ENCODE measurements around the gene CD1E.
"Not testable (repeated sequence)": the region's sequence is repeated elsewhere in the genome, so short reads cannot be mapped to it uniquely, and the experiment has no call there.

The CD1E gene

GRCh38 chr1:158353303-158354075 is at the start of gene CD1E:
Gene CD1E, plus strand, starts transcription at chr1:158353894. Its CDS starts 95 bp downstream, at chr1:158353989.
- DNase-seq (ENCODE audit: low read depth in 1 of 2, low spot score in 1 of 2) = no peak

DNA sequence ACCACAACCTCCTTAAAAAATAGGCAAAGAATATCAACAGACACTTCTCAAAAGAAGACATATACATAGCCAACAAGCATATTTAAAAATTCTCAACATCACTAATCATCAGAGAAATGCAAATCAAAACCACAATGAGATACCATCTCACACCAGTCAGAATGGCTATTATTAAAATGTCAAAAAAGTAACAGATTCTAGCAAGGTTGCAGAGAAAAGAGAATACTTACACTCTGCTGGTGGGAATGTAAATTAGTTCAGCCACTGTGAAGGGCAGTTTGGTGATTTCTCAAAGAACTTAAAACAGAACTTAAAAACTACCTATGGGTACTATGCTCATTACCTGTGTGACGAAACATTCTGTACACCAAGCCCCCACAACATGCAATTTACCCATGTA is 43.1 kb upstream of the CD1E start:
- DNase-seq (ENCODE audit: low read depth in 1 of 2, low spot score in 1 of 2) = no peak

- DNase-seq (ENCODE audit: low read depth in 1 of 2, low spot score in 1 of 2) = no peak
These were observed 42.6 kb upstream of the CD1E start for GRCh38 chr1:158311066-158311465.

DNA sequence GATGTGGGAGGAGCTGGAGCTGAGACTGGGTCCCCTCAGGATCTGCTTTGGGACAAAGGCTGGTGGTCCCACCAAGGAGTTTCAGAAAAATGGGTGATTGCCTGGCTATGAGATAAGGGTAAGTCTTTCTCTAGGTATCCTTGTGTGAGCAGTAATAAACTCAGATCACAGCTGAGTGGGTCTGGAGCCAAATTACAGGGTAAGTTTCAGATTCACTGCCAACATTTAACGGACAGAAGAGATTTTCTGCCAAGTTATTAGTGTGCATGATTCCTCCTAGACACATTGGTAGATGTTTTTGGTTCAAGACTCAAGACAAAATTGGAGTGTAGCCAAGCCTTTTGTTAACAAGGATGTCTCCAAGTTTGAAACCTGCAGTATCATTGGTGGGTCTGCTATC is 29.8 kb upstream of the CD1E start:
- DNase-seq (ENCODE audit: low read depth in 1 of 2, low spot score in 1 of 2) = no peak

DNA sequence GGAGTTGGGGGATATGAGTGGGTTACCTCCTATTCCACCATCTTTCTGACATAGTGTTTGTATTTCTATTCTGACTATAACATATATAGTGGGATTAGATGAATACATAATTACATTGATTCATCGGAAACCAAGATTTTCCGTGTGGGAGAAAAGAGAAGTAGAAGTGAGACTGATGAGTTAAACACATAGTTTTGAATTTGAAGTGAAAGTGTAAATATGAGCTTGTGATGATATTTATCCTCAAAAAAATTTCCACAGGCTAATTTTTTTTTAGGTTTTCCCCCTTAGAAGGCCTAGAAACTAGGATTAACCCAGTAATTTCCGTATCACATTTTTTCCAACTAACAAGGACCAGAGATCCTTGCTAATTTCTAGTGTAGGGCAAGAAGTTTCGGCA is 29.3 kb upstream of the CD1E start:
- DNase-seq (ENCODE audit: low read depth in 1 of 2, low spot score in 1 of 2) = no peak

- DNase-seq (ENCODE audit: low read depth in 1 of 2, low spot score in 1 of 2) = no peak
These were observed 26.2 kb upstream of the CD1E start for GRCh38 chr1:158327481-158327880.

- DNase-seq (ENCODE audit: low read depth in 1 of 2, low spot score in 1 of 2) = no peak
These were observed 25.3 kb upstream of the CD1E start for GRCh38 chr1:158328426-158328825.

DNA sequence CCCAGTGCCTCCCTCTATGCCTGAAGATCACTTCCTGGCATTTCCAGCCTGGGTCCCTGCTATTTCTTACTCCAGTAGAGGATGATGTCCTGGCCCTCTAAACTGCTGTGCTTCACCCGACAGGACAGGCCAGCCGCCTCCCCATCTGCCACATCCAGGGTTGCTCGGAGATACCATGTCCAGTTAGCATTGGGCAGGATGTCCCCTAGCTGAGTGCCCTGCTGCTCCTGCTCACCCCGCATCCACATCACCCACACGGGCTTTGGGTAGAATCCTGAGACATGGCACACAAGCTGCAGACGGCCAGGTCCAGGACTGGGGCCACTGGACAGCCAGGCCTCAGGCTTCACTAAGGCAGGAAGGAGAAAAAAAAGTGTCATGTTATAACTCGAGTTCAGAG is 24.4 kb upstream of the CD1E start:
- no peak for DNase-seq (ENCODE audit: low read depth in 1 of 2, low spot score in 1 of 2)

- no peak for DNase-seq (ENCODE audit: low read depth in 1 of 2, low spot score in 1 of 2)
These were observed 24.0 kb upstream of the CD1E start for GRCh38 chr1:158329733-158330132.

- DNase-seq (ENCODE audit: low read depth in 1 of 2, low spot score in 1 of 2) = no peak
These were observed 23.1 kb upstream of the CD1E start for GRCh38 chr1:158330391-158331105.

DNA sequence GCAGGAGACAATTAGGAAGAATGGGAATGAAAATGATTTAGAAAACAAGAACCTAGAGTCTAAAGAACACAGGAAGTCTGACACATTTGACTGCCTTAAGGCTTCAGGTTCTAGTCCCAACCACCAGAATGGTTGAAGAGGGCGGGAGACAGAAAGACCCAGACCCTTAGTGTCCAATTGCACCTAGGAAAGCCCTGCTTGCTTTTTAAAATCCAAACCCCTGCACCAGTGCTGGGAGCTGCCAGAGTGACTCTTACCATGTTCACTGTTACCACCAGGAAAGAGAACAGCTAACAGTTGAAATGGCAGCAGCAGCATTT is 22.6 kb upstream of the CD1E start:
- DNase-seq (ENCODE audit: low read depth in 1 of 2, low spot score in 1 of 2) = no peak

GRCh38 chr1:158331481-158332150 is 22.1 kb upstream of the CD1E start, which contains the start of gene CD1B:
Gene CD1B, minus strand, starts transcription at chr1:158331531. Its CDS starts 108 bp downstream, at chr1:158331423.
- DNase-seq (ENCODE audit: low read depth in 1 of 2, low spot score in 1 of 2) = no peak

- no peak for DNase-seq (ENCODE audit: low read depth in 1 of 2, low spot score in 1 of 2)
These were observed 20.1 kb upstream of the CD1E start for GRCh38 chr1:158333405-158334155.

DNA sequence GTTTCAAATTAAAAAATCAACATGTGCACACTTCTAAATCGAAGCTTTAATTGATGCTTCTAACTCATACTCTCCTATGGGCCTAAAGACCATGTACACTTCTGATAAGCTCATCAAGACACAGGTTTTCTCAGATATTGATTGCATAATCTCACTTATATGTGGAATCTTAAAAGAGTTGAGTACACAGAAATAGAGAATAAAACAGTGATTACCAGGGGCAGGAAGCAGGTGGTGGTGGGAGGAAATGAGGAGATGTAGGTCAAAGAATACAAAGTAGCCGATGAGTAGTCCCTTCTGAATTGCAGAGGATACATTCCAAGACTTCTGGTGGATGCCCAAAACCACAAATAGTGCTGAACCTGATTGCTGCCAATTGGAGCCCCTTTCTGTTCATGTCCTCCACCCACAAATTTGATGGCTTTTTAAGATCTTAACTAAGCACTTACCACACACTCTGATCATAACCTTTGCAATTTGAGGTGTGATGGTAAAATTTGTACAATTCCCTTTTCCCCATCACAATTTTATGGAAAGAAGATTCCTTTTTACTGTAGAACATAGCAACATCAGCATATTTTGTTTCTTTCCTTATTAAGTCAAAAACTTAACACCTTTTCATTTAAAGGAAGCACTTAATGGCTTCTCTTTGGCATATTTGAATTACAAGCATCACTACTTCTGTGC is 19.0 kb upstream of the CD1E start:
- no peak for DNase-seq (ENCODE audit: low read depth in 1 of 2, low spot score in 1 of 2)

- no peak for DNase-seq (ENCODE audit: low read depth in 1 of 2, low spot score in 1 of 2)
These were observed 18.5 kb upstream of the CD1E start for GRCh38 chr1:158335213-158335532.

DNA sequence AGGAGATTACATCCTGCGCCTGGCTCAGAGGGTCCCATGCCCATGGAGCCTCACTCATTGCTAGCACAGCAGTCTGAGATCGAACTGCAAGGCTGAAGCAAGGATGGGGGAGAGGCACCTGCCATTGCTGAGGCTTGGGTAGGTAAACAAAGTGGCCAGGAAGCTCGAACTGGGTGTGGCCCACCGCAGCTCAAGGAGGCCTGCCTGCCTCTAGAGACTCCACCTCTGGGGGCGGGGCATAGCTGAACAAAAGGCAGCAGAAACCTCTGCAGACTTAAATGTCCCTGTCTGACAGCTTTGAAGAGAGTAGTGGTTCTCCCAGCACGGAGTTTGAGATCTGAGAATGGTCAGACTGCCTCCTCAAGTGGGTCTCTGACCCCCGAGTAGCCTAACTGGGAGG is 17.3 kb upstream of the CD1E start:
- DNase-seq (ENCODE audit: low read depth in 1 of 2, low spot score in 1 of 2) = not testable (repeated sequence)

GRCh38 chr1:158348946-158349345 is 4.7 kb upstream of the CD1E start:
- DNase-seq (ENCODE audit: low read depth in 1 of 2, low spot score in 1 of 2) = not testable (repeated sequence)

GRCh38 chr1:158354255-158354654 is 561 bp downstream of the CD1E start:
- no peak for DNase-seq (ENCODE audit: low read depth in 1 of 2, low spot score in 1 of 2)

DNA sequence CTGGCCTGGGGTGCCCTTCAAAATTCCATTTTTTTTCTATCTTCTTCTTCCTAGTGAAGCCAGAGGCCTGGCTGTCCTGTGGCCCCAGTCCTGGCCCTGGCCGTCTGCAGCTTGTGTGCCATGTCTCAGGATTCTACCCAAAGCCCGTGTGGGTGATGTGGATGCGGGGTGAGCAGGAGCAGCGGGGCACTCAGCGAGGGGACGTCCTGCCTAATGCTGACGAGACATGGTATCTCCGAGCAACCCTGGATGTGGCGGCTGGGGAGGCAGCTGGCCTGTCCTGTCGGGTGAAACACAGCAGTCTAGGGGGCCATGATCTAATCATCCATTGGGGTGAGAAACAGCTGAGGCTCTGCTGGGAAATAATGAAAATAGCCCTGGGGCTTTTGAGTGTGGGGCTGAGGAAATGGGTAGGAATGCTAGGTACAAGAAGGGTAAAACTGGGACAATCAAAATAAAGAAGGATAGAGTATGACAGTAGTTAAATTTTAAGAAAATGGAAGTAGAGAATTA is 2.1 kb downstream of the CD1E start:
- DNase-seq (ENCODE audit: low read depth in 1 of 2, low spot score in 1 of 2) = no peak

DNA sequence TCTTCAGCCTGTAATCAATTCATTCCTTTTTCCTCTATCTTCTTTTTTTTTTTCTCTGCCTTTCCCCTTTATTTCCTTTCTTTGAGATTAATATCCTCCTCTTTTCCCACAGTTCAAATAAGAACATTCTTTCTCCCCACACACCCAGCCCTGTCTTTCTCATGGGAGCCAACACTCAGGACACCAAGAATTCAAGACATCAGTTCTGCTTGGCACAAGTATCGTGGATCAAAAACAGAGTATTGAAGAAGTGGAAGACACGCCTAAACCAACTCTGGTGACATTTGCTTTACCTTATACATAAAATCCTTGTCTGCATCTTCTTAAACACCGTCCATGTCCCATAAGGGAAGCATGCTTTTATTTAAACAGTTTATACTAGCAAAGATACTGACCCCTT is 2.9 kb downstream of the CD1E start:
- DNase-seq (ENCODE audit: low read depth in 1 of 2, low spot score in 1 of 2) = no peak

DNA sequence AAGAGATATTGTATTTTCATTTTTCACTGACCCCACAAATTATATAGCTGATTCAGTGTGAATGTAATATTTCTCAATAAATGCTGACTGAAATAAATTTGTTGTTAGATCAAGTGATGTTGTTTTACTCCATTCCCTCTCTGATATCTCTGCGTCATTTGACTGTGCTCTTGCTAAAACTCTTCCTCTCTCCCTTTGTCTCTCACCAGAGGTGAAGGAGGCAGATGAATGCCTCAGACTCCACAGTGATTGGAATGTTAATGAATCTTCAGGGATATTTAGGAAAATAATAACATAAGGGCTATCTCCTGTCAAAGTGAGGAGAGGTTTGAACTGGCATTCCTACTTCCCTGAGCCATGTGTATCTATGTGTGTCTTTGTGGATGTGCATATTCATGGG is 3.7 kb downstream of the CD1E start:
- no peak for DNase-seq (ENCODE audit: low read depth in 1 of 2, low spot score in 1 of 2)

Measured in activated T-helper 1 cell treated with anti-CD3 and anti-CD28 coated beads, Interleukin-2, amount 50 U/mL, for 16 hours (primary cell).